ENCODE results near the gene KIF3B.
A peak's percentile ranks its signal among the peaks of the same experiment; 100 is the strongest.

KIF3B gene

GRCh38 chr20:32358883-32359632 lies 81.6 kb downstream of the KIF3B start:
- peaks cover 16% of the 10 kb centered on the region for H3K79me1 ChIP-seq (ENCODE audit: low read length)
- peak overlapping the region; percentile 74 for H4K91ac ChIP-seq (ENCODE audit: low read depth, low read length)
- peaks cover 23% of the 10 kb centered on the region for H3K79me2 ChIP-seq (ENCODE audit: control insufficient read depth, insufficient read depth, low read length, poor library complexity)
- peak overlapping the region; percentile 94 for H3K4me3 ChIP-seq (ENCODE audit: low read depth, low read length)
- peak overlapping the region; percentile 51 for H3K9ac ChIP-seq (ENCODE audit: low read length)
- peak overlapping the region; percentile 71 for H3K4me2 ChIP-seq (ENCODE audit: low read length)
- H2BK120ac ChIP-seq (ENCODE audit: insufficient read depth, low read length, poor library complexity): peak overlapping the region; percentile 62
- H3K36me3 ChIP-seq (ENCODE audit: control insufficient read depth in 1 of 2, insufficient read depth in 2 of 2, low read length in 2 of 2): peaks cover 0 to 3% of the 10 kb centered on the region in 2 experiments
- peaks cover 0 to 10% of the 10 kb centered on the region in 2 experiments for H3K4me1 ChIP-seq (ENCODE audit: control insufficient read depth in 1 of 2, insufficient read depth in 2 of 2, low read length in 2 of 2)
- H3K14ac ChIP-seq (ENCODE audit: low read length): peak overlapping the region; percentile 86
- H2BK12ac ChIP-seq (ENCODE audit: low read length): peak overlapping the region; percentile 16
- peak overlapping the region; percentile 99 for H3K4ac ChIP-seq (ENCODE audit: low read depth, low read length)
- H3K18ac ChIP-seq (ENCODE audit: low read length): peak overlapping the region; percentile 70
- no peaks in the 10 kb centered on the region for H3K9me3 ChIP-seq (ENCODE audit: insufficient read depth, low read depth, low read length)
- peak overlapping the region; percentile 1 for H2AK5ac ChIP-seq (ENCODE audit: low read length)
- H3K27me3 ChIP-seq (ENCODE audit: insufficient read depth, low read length): no peaks in the 10 kb centered on the region
- peak; percentile 46 to 61 for DNase-seq
- no peak overlapping the region for H3K23ac ChIP-seq (ENCODE audit: low read length)
- peak overlapping the region; percentile 99 for H3K27ac ChIP-seq (ENCODE audit: low read depth, low read length)
- H4K12ac ChIP-seq (ENCODE audit: low read depth, low read length): peak overlapping the region; percentile 21
- peak overlapping the region; percentile 78 for H2BK5ac ChIP-seq (ENCODE audit: low read depth, low read length, poor library complexity)
- peak overlapping the region; percentile 79 for H4K8ac ChIP-seq (ENCODE audit: low read depth, low read length)
- no CpG with 5 or more reads among the region's 46 CpGs for WGBS (ENCODE audit: extremely low coverage, insufficient coverage, insufficient read length)
- peak overlapping the region; percentile 51 for H2AFZ ChIP-seq (ENCODE audit: insufficient read depth, low read length, poor library complexity)

GRCh38 chr20:32359633-32360332 lies 82.3 kb downstream of the KIF3B start:
- peaks cover 0 to 10% of the 10 kb centered on the region in 2 experiments for H3K4me1 ChIP-seq (ENCODE audit: control insufficient read depth in 1 of 2, insufficient read depth in 2 of 2, low read length in 2 of 2)
- peak overlapping the region; percentile 71 for H3K4me2 ChIP-seq (ENCODE audit: low read length)
- H3K4ac ChIP-seq (ENCODE audit: low read depth, low read length): peak overlapping the region; percentile 99
- H3K27ac ChIP-seq (ENCODE audit: low read depth, low read length): peak overlapping the region; percentile 99
- H3K79me2 ChIP-seq (ENCODE audit: control insufficient read depth, insufficient read depth, low read length, poor library complexity): peaks cover 25% of the 10 kb centered on the region
- H2BK12ac ChIP-seq (ENCODE audit: low read length): no peak overlapping the region
- H3K9me3 ChIP-seq (ENCODE audit: insufficient read depth, low read depth, low read length): no peaks in the 10 kb centered on the region
- H3K14ac ChIP-seq (ENCODE audit: low read length): no peak overlapping the region
- peaks cover 16% of the 10 kb centered on the region for H3K79me1 ChIP-seq (ENCODE audit: low read length)
- H3K18ac ChIP-seq (ENCODE audit: low read length): no peak overlapping the region
- no peak overlapping the region for H4K12ac ChIP-seq (ENCODE audit: low read depth, low read length)
- H2AK5ac ChIP-seq (ENCODE audit: low read length): no peak overlapping the region
- DNase-seq: peak; percentile 26 to 54
- peak overlapping the region; percentile 94 for H3K4me3 ChIP-seq (ENCODE audit: low read depth, low read length)
- peak overlapping the region; percentile 51 for H3K9ac ChIP-seq (ENCODE audit: low read length)
- no peak overlapping the region for H4K8ac ChIP-seq (ENCODE audit: low read depth, low read length)
- H3K36me3 ChIP-seq (ENCODE audit: control insufficient read depth in 1 of 2, insufficient read depth in 2 of 2, low read length in 2 of 2): peaks cover 0 to 3% of the 10 kb centered on the region in 2 experiments
- no peak overlapping the region for H3K23ac ChIP-seq (ENCODE audit: low read length)
- H2AFZ ChIP-seq (ENCODE audit: insufficient read depth, low read length, poor library complexity): no peak overlapping the region
- H4K91ac ChIP-seq (ENCODE audit: low read depth, low read length): no peak overlapping the region
- H2BK120ac ChIP-seq (ENCODE audit: insufficient read depth, low read length, poor library complexity): no peak overlapping the region
- no peak overlapping the region for H2BK5ac ChIP-seq (ENCODE audit: low read depth, low read length, poor library complexity)
- no peaks in the 10 kb centered on the region for H3K27me3 ChIP-seq (ENCODE audit: insufficient read depth, low read length)
- no CpG with 5 or more reads among the region's 11 CpGs for WGBS (ENCODE audit: extremely low coverage, insufficient coverage, insufficient read length)

- Histone ChIP-seq H2BK5ac (ENCODE audit: low read depth, low read length, poor library complexity) (no peak overlapping the region), H3K27ac (ENCODE audit: low read depth, low read length) (no peak overlapping the region), H4K12ac (ENCODE audit: low read depth, low read length) (no peak overlapping the region), H3K36me3 (ENCODE audit: control insufficient read depth in 1 of 2, insufficient read depth in 2 of 2, low read length in 2 of 2) (peaks cover 0 to 3% of the 10 kb centered on the region in 2 experiments), H3K18ac (ENCODE audit: low read length) (no peak overlapping the region), H3K27me3 (ENCODE audit: insufficient read depth, low read length) (no peaks in the 10 kb centered on the region), H3K23ac (ENCODE audit: low read length) (no peak overlapping the region), H3K9ac (ENCODE audit: low read length) (no peak overlapping the region), H2AK5ac (ENCODE audit: low read length) (no peak overlapping the region), H3K14ac (ENCODE audit: low read length) (no peak overlapping the region), H3K79me2 (ENCODE audit: control insufficient read depth, insufficient read depth, low read length, poor library complexity) (peaks cover 25% of the 10 kb centered on the region), H3K4me1 (ENCODE audit: control insufficient read depth in 1 of 2, insufficient read depth in 2 of 2, low read length in 2 of 2) (peaks cover 0 to 7% of the 10 kb centered on the region in 2 experiments), H4K91ac (ENCODE audit: low read depth, low read length) (no peak overlapping the region), H3K4me2 (ENCODE audit: low read length) (peak overlapping the region; percentile 50), H3K9me3 (ENCODE audit: insufficient read depth, low read depth, low read length) (no peaks in the 10 kb centered on the region), H3K4me3 (ENCODE audit: low read depth, low read length) (no peak overlapping the region), H3K79me1 (ENCODE audit: low read length) (peaks cover 16% of the 10 kb centered on the region), H2AFZ (ENCODE audit: insufficient read depth, low read length, poor library complexity) (no peak overlapping the region), H3K4ac (ENCODE audit: low read depth, low read length) (peak overlapping the region; percentile 95), H4K8ac (ENCODE audit: low read depth, low read length) (no peak overlapping the region), H2BK12ac (ENCODE audit: low read length) (no peak overlapping the region), H2BK120ac (ENCODE audit: insufficient read depth, low read length, poor library complexity) (no peak overlapping the region)
- WGBS (ENCODE audit: extremely low coverage, insufficient coverage, insufficient read length): no CpG with 5 or more reads among the region's 5 CpGs
- no peak for DNase-seq
Measured at GRCh38 chr20:32360333-32360634, 82.8 kb downstream of the KIF3B start.

GRCh38 chr20:32362901-32363364 lies 85.5 kb downstream of the KIF3B start:
- H3K9me3 ChIP-seq (ENCODE audit: insufficient read depth, low read depth, low read length): no peaks in the 10 kb centered on the region
- no peak overlapping the region for H4K12ac ChIP-seq (ENCODE audit: low read depth, low read length)
- H3K14ac ChIP-seq (ENCODE audit: low read length): no peak overlapping the region
- H2BK12ac ChIP-seq (ENCODE audit: low read length): no peak overlapping the region
- no peak overlapping the region for H3K4me2 ChIP-seq (ENCODE audit: low read length)
- no peak overlapping the region for H3K4me3 ChIP-seq (ENCODE audit: low read depth, low read length)
- no peak overlapping the region for H2BK120ac ChIP-seq (ENCODE audit: insufficient read depth, low read length, poor library complexity)
- H4K8ac ChIP-seq (ENCODE audit: low read depth, low read length): no peak overlapping the region
- H3K27me3 ChIP-seq (ENCODE audit: insufficient read depth, low read length): no peaks in the 10 kb centered on the region
- no peak overlapping the region for H2BK5ac ChIP-seq (ENCODE audit: low read depth, low read length, poor library complexity)
- H4K91ac ChIP-seq (ENCODE audit: low read depth, low read length): no peak overlapping the region
- no peak overlapping the region for H3K18ac ChIP-seq (ENCODE audit: low read length)
- DNase-seq: no peak
- no peak overlapping the region for H2AFZ ChIP-seq (ENCODE audit: insufficient read depth, low read length, poor library complexity)
- H3K36me3 ChIP-seq (ENCODE audit: control insufficient read depth in 1 of 2, insufficient read depth in 2 of 2, low read length in 2 of 2): peaks cover 0 to 5% of the 10 kb centered on the region in 2 experiments
- peaks cover 28% of the 10 kb centered on the region for H3K79me2 ChIP-seq (ENCODE audit: control insufficient read depth, insufficient read depth, low read length, poor library complexity)
- no peak overlapping the region for H3K27ac ChIP-seq (ENCODE audit: low read depth, low read length)
- H3K23ac ChIP-seq (ENCODE audit: low read length): no peak overlapping the region
- H3K9ac ChIP-seq (ENCODE audit: low read length): no peak overlapping the region
- H3K4me1 ChIP-seq (ENCODE audit: control insufficient read depth in 1 of 2, insufficient read depth in 2 of 2, low read length in 2 of 2): peaks cover 0 to 4% of the 10 kb centered on the region in 2 experiments
- H3K4ac ChIP-seq (ENCODE audit: low read depth, low read length): peak overlapping the region; percentile 77
- peaks cover 10% of the 10 kb centered on the region for H3K79me1 ChIP-seq (ENCODE audit: low read length)
- no peak overlapping the region for H2AK5ac ChIP-seq (ENCODE audit: low read length)
- WGBS (ENCODE audit: extremely low coverage, insufficient coverage, insufficient read length): no CpG with 5 or more reads among the region's 4 CpGs
